Midbrain (tissue), 1 donor: Measurements from ENCODE around the gene SPRED1.
"Not testable (repeated sequence)": the region's sequence is repeated elsewhere in the genome, so short reads cannot be mapped to it uniquely, and the experiment has no call there.

ENCODE experiments used
- DNase-seq: peaks from one replicate; lab custom pipeline; 2025; lab: John Stamatoyannopoulos, UW

SPRED1 gene

GRCh38 chr15:38231436-38231835 is 21.2 kb upstream of the SPRED1 start:
- DNase-seq: peak; percentile 26

DNA sequence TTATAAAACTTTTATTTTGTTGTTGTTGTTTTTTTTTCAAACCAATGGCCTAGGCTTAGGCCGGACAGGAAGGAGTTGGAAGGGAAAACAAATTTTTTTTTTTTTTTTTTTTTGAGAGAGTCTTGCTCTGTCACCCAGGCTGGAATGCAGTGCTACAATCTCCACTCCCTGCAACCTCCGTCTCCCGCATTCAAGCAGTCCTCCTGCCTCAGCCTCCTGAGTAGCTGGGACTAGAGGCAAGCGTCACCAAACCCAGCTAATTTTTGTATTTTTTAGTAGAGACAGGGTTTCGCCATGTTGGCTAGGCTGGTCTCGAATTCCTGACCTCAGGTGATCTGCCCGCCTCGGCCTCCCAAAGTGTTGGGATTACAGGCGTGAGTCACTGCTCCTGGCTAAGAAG is 15.6 kb upstream of the SPRED1 start:
- not testable (repeated sequence) for DNase-seq

- DNase-seq: no peak
Measured at GRCh38 chr15:38238311-38238710, 14.3 kb upstream of the SPRED1 start.

GRCh38 chr15:38242055-38242454 is 10.6 kb upstream of the SPRED1 start:
- no peak for DNase-seq

DNA sequence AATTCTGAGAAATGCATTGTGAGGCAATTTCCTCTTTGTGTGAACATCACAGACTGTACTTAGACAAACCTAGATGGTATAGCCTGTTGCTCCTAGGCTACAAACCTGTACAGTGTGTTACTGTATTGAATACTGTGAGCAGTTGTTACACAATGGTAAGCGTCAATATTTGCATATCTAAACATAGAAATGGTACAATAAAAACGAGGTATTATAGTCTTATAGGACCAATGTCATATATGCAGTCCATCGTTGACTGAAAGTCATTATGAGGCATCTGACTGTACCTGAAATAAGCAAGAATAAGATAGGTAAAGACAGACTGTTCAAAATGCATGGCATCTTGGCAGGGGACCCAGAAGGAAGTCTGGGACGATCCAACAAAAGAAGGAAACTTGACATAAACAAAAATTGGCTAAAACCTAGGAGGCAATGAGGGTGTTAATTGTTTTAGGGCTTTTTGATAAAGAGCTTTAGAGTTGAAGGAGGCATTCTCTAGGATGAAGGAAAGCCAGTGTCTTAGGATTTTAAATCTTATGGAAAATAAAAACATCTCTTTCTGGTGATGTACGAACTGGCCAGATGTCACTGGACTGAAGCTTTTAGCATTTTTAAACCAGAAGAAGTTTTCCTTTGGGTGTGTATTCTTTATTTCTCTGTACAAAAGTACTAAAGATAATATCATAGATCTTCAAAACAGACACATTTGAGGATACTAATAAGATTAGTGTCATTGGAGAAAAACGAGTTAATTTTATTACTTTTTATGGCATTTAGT is 9.2 kb upstream of the SPRED1 start:
- DNase-seq: no peak

- no peak for DNase-seq
Measured at GRCh38 chr15:38247336-38247735, 5.3 kb upstream of the SPRED1 start.

DNA sequence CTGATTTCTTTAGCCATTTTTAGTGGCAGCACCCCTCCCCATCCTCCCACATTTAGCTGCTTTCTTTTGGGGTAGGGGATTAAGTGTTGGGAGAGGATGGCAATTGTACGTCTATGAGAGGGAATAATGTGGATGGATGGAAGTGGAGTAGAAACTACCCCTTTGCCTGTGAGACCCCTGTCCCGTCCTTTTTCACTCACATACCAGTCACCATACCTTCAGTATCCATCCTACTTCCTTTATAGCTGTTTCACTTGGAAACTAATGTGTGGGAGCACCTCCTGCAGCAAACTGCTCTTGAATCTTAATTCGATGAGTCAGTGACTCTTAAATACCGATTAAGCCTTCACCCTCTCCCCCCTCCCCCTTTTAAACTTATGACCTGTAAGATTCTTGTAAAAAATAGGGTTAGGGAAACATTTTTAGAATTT is 730 bp downstream of the SPRED1 start:
- no peak for DNase-seq

GRCh38 chr15:38254051-38254883 is 1.6 kb downstream of the SPRED1 start:
- DNase-seq: peak; percentile 82

GRCh38 chr15:38255690-38256089 is 3.1 kb downstream of the SPRED1 start:
- DNase-seq: no peak

DNA sequence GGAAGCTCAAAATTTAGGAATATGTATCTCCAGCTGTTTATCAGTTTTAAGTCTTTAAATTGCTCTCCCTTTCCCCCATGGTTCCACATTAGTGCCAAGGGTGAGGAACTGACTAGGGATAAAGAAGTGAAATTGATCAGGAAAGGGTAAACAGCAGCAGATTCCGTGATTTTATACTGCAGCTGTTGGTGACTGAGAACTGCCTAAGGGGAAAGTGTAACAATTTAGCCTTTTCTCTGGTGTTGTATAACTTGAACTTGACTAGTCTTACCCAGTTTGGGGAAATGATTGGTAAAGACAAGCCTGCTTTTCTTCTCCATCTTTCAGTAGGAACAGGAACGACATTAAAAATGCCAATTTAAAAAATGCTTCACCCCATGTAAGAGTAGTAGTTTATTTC is 5.0 kb downstream of the SPRED1 start:
- DNase-seq: no peak

- no peak for DNase-seq
Measured at GRCh38 chr15:38259134-38259533, 6.5 kb downstream of the SPRED1 start.

GRCh38 chr15:38260077-38260476 is 7.4 kb downstream of the SPRED1 start:
- DNase-seq: no peak

GRCh38 chr15:38263251-38263650 is 10.6 kb downstream of the SPRED1 start:
- no peak for DNase-seq

GRCh38 chr15:38263996-38264395 is 11.4 kb downstream of the SPRED1 start:
- DNase-seq: no peak

GRCh38 chr15:38266247-38266986 is 13.8 kb downstream of the SPRED1 start:
- peak; percentile 15 for DNase-seq

DNA sequence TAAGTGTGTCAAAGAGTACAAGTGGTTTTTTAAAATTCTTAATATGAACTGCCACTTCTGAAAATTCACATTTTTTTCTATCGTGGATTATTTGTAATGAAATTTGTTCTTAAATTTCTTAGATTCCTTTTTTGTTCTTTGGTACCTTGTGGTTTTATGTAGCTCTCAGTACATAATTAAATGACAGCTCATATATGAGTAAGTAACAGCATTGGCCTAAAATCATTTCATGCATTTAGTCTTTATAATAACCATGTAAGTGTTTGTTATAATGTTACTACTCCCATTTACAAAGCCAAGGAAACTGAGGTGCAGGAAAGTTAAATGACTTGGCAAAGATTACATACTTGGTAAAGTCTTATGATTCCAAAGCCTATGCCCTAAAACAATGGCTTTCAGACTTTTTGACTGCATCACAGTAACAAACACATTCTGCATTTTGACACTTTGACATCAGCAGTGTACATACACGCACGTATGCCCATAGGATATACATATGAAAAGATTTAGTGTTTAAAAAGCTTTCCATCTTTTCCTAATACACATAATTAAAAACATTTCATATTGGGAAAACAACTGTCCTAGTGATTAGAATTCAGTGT is 14.9 kb downstream of the SPRED1 start:
- DNase-seq: no peak

GRCh38 chr15:38271144-38271543 is 18.5 kb downstream of the SPRED1 start:
- no peak for DNase-seq

- DNase-seq: no peak
Measured at GRCh38 chr15:38271895-38272294, 19.3 kb downstream of the SPRED1 start.

DNA sequence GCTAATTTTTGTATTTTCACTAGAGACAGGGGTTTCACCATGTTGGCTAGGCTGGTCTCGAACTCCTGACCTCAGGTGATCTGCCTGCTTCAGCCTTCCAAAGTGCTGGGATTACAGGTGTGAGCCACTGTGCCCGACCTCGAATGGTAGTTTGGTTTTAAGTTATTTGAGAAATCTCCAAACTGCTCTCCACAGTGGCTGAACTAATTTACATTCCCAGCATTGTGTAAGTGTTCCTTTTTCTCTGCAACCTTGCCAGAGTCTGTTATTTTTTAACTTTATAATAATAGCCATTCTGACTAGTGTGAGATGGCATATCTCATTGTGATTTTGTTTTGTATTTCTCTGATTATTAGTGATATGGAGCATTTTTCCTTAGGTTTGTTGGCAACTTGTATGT is 19.8 kb downstream of the SPRED1 start:
- not testable (repeated sequence) for DNase-seq

- no peak for DNase-seq
Measured at GRCh38 chr15:38274135-38274534, 21.5 kb downstream of the SPRED1 start.

GRCh38 chr15:38275959-38276358 is 23.3 kb downstream of the SPRED1 start:
- no peak for DNase-seq

DNA sequence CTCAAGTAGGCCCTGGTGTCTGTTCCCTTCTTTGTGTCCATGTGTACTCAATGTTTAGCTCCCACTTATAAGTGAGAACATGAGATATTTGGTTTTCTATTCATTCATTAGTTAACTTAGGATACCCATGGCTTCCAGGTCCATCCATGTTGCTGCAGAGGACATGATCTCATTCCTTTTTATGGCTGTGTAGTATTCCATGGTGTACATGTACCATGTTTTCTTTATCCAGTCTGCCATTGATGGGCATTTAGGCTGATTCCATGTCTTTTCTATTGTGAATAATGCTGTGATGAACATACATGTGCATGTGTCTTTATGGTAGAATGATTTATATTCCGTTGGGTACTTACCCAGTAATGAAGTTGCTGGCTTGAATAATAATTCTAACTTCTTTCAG is 24.6 kb downstream of the SPRED1 start:
- not testable (repeated sequence) for DNase-seq
